Skeletal muscle satellite cell (primary cell): Measurements from ENCODE around the gene PEMT.

Experiments used
- H3K27me3 ChIP-seq: 2 replicates; pipeline ENCODE4 v1.7.0; 2013; ENCODE audit warnings: low read length; ENCODE audit not compliant: control insufficient read depth, insufficient read depth
- H3K36me3 ChIP-seq: 2 replicates; pipeline ENCODE4 v1.7.0; 2013; ENCODE audit warnings: mild to moderate bottlenecking, control low read depth, low read length; ENCODE audit not compliant: insufficient read depth
- H3K4me1 ChIP-seq: 2 replicates; pipeline ENCODE4 v1.7.0; 2013; ENCODE audit warnings: low read length; ENCODE audit not compliant: control insufficient read depth, insufficient read depth
- H3K4me2 ChIP-seq: 2 replicates; pipeline ENCODE4 v1.7.0; 2013; ENCODE audit warnings: mild to moderate bottlenecking, low read length
- H3K4me3 ChIP-seq: 2 replicates; pipeline ENCODE4 v1.7.0; 2013; ENCODE audit warnings: low read length
- H3K9ac ChIP-seq: 2 replicates; pipeline ENCODE4 v1.7.0; 2013; ENCODE audit warnings: mild to moderate bottlenecking, low read depth, low read length, moderate library complexity
- H3K9me3 ChIP-seq: replicated peaks from 2 replicates; pipeline ENCODE4 v1.7.0; 2013; ENCODE audit warnings: mild to moderate bottlenecking, control low read depth, low read length

Gene PEMT

GRCh38 chr17:17498606-17499301 is 92.8 kb downstream of the PEMT start:
- H3K4me2 ChIP-seq = no peak overlapping the region
- peaks cover 25% of the 10 kb centered on the region for H3K4me1 ChIP-seq
- no peak overlapping the region for H3K9ac ChIP-seq
- peaks cover 7% of the 10 kb centered on the region for H3K27me3 ChIP-seq
- no peaks in the 10 kb centered on the region for H3K36me3 ChIP-seq
- H3K4me3 ChIP-seq = no peak overlapping the region
- H3K9me3 ChIP-seq = no peaks in the 10 kb centered on the region

GRCh38 chr17:17497845-17498520 is 93.5 kb downstream of the PEMT start:
- Histone ChIP-seq H3K27me3 (peaks cover 7% of the 10 kb centered on the region), H3K4me2 (no peak overlapping the region), H3K4me3 (no peak overlapping the region), H3K9ac (no peak overlapping the region), H3K4me1 (peaks cover 25% of the 10 kb centered on the region), H3K9me3 (no peaks in the 10 kb centered on the region), H3K36me3 (no peaks in the 10 kb centered on the region)

- Histone ChIP-seq H3K4me3 (peak overlapping the region; percentile 52), H3K4me2 (peak overlapping the region; percentile 100), H3K9ac (peak overlapping the region; percentile 50), H3K4me1 (peaks cover 25% of the 10 kb centered on the region), H3K9me3 (no peaks in the 10 kb centered on the region), H3K36me3 (peaks cover 7% of the 10 kb centered on the region), H3K27me3 (peaks cover 7% of the 10 kb centered on the region)
Measured at GRCh38 chr17:17497065-17497844, 94.3 kb downstream of the PEMT start.

- H3K4me2 ChIP-seq = peak within 1 kb of the TSS; percentile 100
- peaks cover 7% of the 10 kb centered on the region for H3K27me3 ChIP-seq
- H3K9me3 ChIP-seq = no peaks in the 10 kb centered on the region
- peaks cover 15% of the 10 kb centered on the region for H3K36me3 ChIP-seq
- peak within 1 kb of the TSS; percentile 87 for H3K4me3 ChIP-seq
- H3K9ac ChIP-seq = peak within 1 kb of the TSS; percentile 76
- H3K4me1 ChIP-seq = peaks cover 25% of the 10 kb centered on the region
Measured at GRCh38 chr17:17496189-17497064, 95.1 kb downstream of the PEMT start, which contains the start of gene RASD1. Gene RASD1 (minus strand): TSS chr17:17496395. CDS start chr17:17496181, 214 bp downstream.

- Histone ChIP-seq H3K9me3 (no peaks in the 10 kb centered on the region), H3K27me3 (peaks cover 5% of the 10 kb centered on the region), H3K4me1 (peaks cover 25% of the 10 kb centered on the region), H3K4me3 (peak overlapping the region; percentile 87), H3K4me2 (peak overlapping the region; percentile 100), H3K9ac (peak overlapping the region; percentile 76), H3K36me3 (peaks cover 18% of the 10 kb centered on the region)
Measured at GRCh38 chr17:17495536-17496188, 95.8 kb downstream of the PEMT start.

GRCh38 chr17:17494870-17495535 is 96.5 kb downstream of the PEMT start:
- peak overlapping the region; percentile 76 for H3K9ac ChIP-seq
- H3K27me3 ChIP-seq = peaks cover 5% of the 10 kb centered on the region
- H3K4me2 ChIP-seq = peak overlapping the region; percentile 100
- H3K4me1 ChIP-seq = peaks cover 25% of the 10 kb centered on the region
- peak overlapping the region; percentile 87 for H3K4me3 ChIP-seq
- H3K36me3 ChIP-seq = peaks cover 23% of the 10 kb centered on the region
- no peaks in the 10 kb centered on the region for H3K9me3 ChIP-seq

GRCh38 chr17:17494499-17494869 is 97.0 kb downstream of the PEMT start:
- Histone ChIP-seq H3K36me3 (peaks cover 23% of the 10 kb centered on the region), H3K4me1 (peaks cover 25% of the 10 kb centered on the region), H3K9ac (peak overlapping the region; percentile 76), H3K9me3 (no peaks in the 10 kb centered on the region), H3K27me3 (peaks cover under 1% of the 10 kb centered on the region), H3K4me3 (peak overlapping the region; percentile 87), H3K4me2 (peak overlapping the region; percentile 100)

- peaks cover 25% of the 10 kb centered on the region for H3K4me1 ChIP-seq
- H3K9me3 ChIP-seq = no peaks in the 10 kb centered on the region
- no peak overlapping the region for H3K4me3 ChIP-seq
- peak overlapping the region; percentile 100 for H3K4me2 ChIP-seq
- H3K36me3 ChIP-seq = peaks cover 25% of the 10 kb centered on the region
- no peaks in the 10 kb centered on the region for H3K27me3 ChIP-seq
- H3K9ac ChIP-seq = peak overlapping the region; percentile 76
Measured at GRCh38 chr17:17493986-17494466, 97.5 kb downstream of the PEMT start.

- Histone ChIP-seq H3K9me3 (no peaks in the 10 kb centered on the region), H3K4me3 (no peak overlapping the region), H3K4me2 (peak overlapping the region; percentile 100), H3K36me3 (peaks cover 28% of the 10 kb centered on the region), H3K9ac (no peak overlapping the region), H3K27me3 (no peaks in the 10 kb centered on the region), H3K4me1 (peaks cover 25% of the 10 kb centered on the region)
Measured at GRCh38 chr17:17493249-17493985, 98.1 kb downstream of the PEMT start.
